Panc1 (cell line): ENCODE measurements around the gene TBC1D32.

Source experiments
- POLR2AphosphoS5 ChIP-seq: IDR thresholded peaks from 2 replicates; pipeline ENCODE4 v1.6.1; 2012; ENCODE audit warnings: mild to moderate bottlenecking, low read depth, low read length, moderate library complexity
- TCF7L2 ChIP-seq: IDR thresholded peaks from 2 replicates; pipeline ENCODE4 v1.6.1; 2011; ENCODE audit warnings: mild to moderate bottlenecking, low read depth, low read length, inconsistent platforms
- TF ChIP-seq, protein P1 (sequence below): fragments of 450-650 bp; IDR thresholded peaks from 2 replicates; pipeline ENCODE4 v1.5.1; 2017; ENCODE audit warnings: mild to moderate bottlenecking
- TF ChIP-seq, protein P2 (sequence below), 2 experiments: IDR thresholded peaks; 2 replicates each; pipeline ENCODE4 v1.6.1; 2011 to 2012; ENCODE audit warnings: low read depth in 2 of 2, control low read depth in 1 of 2, low read length in 1 of 2, mild to moderate bottlenecking in 1 of 2, moderate library complexity in 1 of 2; ENCODE audit not compliant: insufficient read depth in 1 of 2

DNA sequence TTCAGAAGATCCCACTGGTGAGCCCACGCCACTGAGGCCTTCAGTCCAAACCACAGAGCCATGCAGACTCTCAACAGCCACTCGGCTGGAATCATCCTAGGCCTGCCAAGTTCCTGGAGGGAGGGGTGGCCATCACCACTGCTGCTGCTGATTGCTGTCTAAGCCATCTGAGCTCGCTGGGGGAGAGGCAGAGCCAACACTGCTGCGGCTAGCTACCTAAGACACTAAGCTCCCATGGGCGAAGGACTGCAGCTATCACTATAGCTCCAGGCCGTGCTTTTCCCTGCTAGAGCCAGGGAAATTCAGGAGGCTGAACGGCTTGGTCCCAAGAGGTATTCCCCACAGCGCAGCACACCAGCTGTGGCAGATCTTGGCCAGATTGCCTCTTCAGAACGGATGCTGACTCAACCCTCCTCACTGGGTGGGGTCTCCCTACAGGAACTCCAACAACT, 73.6 kb downstream of the TBC1D32 start:
- no peak for TF ChIP-seq POLR2AphosphoS5
- TF ChIP-seq, protein P1, sequence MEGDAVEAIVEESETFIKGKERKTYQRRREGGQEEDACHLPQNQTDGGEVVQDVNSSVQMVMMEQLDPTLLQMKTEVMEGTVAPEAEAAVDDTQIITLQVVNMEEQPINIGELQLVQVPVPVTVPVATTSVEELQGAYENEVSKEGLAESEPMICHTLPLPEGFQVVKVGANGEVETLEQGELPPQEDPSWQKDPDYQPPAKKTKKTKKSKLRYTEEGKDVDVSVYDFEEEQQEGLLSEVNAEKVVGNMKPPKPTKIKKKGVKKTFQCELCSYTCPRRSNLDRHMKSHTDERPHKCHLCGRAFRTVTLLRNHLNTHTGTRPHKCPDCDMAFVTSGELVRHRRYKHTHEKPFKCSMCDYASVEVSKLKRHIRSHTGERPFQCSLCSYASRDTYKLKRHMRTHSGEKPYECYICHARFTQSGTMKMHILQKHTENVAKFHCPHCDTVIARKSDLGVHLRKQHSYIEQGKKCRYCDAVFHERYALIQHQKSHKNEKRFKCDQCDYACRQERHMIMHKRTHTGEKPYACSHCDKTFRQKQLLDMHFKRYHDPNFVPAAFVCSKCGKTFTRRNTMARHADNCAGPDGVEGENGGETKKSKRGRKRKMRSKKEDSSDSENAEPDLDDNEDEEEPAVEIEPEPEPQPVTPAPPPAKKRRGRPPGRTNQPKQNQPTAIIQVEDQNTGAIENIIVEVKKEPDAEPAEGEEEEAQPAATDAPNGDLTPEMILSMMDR = no peak
- TF ChIP-seq, protein P2, sequence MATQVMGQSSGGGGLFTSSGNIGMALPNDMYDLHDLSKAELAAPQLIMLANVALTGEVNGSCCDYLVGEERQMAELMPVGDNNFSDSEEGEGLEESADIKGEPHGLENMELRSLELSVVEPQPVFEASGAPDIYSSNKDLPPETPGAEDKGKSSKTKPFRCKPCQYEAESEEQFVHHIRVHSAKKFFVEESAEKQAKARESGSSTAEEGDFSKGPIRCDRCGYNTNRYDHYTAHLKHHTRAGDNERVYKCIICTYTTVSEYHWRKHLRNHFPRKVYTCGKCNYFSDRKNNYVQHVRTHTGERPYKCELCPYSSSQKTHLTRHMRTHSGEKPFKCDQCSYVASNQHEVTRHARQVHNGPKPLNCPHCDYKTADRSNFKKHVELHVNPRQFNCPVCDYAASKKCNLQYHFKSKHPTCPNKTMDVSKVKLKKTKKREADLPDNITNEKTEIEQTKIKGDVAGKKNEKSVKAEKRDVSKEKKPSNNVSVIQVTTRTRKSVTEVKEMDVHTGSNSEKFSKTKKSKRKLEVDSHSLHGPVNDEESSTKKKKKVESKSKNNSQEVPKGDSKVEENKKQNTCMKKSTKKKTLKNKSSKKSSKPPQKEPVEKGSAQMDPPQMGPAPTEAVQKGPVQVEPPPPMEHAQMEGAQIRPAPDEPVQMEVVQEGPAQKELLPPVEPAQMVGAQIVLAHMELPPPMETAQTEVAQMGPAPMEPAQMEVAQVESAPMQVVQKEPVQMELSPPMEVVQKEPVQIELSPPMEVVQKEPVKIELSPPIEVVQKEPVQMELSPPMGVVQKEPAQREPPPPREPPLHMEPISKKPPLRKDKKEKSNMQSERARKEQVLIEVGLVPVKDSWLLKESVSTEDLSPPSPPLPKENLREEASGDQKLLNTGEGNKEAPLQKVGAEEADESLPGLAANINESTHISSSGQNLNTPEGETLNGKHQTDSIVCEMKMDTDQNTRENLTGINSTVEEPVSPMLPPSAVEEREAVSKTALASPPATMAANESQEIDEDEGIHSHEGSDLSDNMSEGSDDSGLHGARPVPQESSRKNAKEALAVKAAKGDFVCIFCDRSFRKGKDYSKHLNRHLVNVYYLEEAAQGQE (IDR thresholded peaks at IDR 0.05; ENCODE audit: insufficient read depth in 1 of 2, low read depth in 2 of 2, low read length in 1 of 2) = no peak
- TF ChIP-seq TCF7L2 = no peak
